Measurements from ENCODE around the gene CDH2.
"Not testable (repeated sequence)": the region's sequence is repeated elsewhere in the genome, so short reads cannot be mapped to it uniquely, and the experiment has no call there.

Gene CDH2

DNA sequence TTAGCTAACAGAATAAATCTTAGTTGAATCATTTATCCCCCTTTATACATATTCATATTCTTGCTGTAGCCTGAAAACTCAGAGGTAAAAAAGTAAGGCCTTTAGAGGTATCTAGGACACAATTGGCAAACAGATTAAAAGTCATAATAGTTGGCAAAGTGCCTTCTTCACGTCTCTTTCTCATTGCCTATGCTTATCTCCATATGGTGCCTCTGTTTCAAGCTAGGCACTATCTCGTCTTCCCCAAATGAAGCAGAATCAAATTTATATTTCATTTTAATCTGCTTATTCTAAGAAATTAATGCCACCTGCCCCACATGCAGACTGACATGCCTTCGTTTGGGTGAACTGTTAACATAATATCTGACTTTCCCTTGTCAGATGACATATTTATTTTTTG, 245.4 kb downstream of the CDH2 start:
- in situ Hi-C loops (cut with HindIII; ENCODE audit: low sequenced_read_pairs): no loop called here

GRCh38 chr18:27922780-27923179, 254.2 kb downstream of the CDH2 start:
- in situ Hi-C loops (cut with HindIII; ENCODE audit: low sequenced_read_pairs): no loop called here

GRCh38 chr18:27921904-27922751, 254.8 kb downstream of the CDH2 start:
- in situ Hi-C loops (cut with HindIII; ENCODE audit: low sequenced_read_pairs): no loop called here

DNA sequence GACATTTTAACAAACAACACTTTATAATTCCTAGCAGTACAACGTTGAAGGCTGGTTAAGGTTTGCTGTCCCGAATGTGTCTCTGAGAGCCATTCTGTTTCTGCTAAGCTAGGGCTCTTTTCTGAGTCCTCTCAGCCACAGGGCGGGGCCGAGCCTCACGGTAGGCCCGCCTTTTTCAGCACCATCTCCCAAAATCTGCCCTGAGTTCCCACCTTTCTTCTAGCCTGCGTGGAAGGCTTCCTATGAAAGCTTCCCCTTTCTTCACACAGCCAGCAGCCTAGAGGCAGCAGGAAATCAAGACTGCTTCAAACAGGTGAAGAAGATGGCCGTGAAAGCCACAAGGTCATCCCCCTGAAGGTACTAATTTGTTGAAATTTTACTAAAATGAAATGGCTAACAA, 255.5 kb downstream of the CDH2 start:
- in situ Hi-C loops (cut with HindIII; ENCODE audit: low sequenced_read_pairs): no loop called here

- in situ Hi-C loops (cut with HindIII; ENCODE audit: low sequenced_read_pairs): no loop called here
These were observed 256.1 kb downstream of the CDH2 start for GRCh38 chr18:27920836-27921235.

GRCh38 chr18:27906189-27906588, 270.7 kb downstream of the CDH2 start:
- in situ Hi-C loops (cut with HindIII; ENCODE audit: low sequenced_read_pairs): not testable (repeated sequence)

DNA sequence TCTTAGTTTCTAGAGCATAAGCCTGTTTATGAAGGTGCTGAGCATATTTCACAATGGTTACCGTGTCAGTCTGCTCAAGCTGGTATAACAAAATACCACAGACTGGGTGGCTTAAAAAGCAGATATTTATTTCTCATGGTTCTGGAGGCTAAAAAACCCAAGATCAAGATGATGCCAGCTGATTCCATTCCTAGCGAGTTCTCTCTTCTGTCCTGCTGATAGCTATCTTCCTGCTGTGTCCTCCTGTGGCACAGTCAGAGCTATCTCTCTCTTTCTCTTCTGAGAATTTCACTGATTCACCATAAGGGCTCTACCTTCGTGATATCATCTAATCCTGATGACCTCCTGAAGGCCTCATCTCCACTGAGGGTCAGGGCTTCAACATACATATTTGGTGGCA, 273.0 kb downstream of the CDH2 start:
- in situ Hi-C loops (cut with HindIII; ENCODE audit: low sequenced_read_pairs): no loop called here

GRCh38 chr18:27901424-27902226, 275.3 kb downstream of the CDH2 start:
- in situ Hi-C loops (cut with HindIII; ENCODE audit: low sequenced_read_pairs): no loop called here
